Smooth muscle cell of trachea (primary cell): ENCODE results near the gene KLHDC8A. TPM values are rescaled to one million over a fixed set of nuclear protein-coding genes. Genes with fewer than 3 reads are reported as not detected.

Source experiments
- total RNA-seq: library from RNA; depleted of rRNA; stranded (reverse); fragments of >200 nt; gene quantifications from 2 replicates; pipeline ENCODE4 v1.2.1, GENCODE V29; 2014

Gene KLHDC8A
- total RNA-seq = not detected in 2 replicates

GRCh38 chr1:205356440-205357139 is at the start of gene KLHDC8A:
Gene KLHDC8A, minus strand, starts transcription at chr1:205356922. Its CDS starts 13,318 bp downstream, at chr1:205343604.

DNA sequence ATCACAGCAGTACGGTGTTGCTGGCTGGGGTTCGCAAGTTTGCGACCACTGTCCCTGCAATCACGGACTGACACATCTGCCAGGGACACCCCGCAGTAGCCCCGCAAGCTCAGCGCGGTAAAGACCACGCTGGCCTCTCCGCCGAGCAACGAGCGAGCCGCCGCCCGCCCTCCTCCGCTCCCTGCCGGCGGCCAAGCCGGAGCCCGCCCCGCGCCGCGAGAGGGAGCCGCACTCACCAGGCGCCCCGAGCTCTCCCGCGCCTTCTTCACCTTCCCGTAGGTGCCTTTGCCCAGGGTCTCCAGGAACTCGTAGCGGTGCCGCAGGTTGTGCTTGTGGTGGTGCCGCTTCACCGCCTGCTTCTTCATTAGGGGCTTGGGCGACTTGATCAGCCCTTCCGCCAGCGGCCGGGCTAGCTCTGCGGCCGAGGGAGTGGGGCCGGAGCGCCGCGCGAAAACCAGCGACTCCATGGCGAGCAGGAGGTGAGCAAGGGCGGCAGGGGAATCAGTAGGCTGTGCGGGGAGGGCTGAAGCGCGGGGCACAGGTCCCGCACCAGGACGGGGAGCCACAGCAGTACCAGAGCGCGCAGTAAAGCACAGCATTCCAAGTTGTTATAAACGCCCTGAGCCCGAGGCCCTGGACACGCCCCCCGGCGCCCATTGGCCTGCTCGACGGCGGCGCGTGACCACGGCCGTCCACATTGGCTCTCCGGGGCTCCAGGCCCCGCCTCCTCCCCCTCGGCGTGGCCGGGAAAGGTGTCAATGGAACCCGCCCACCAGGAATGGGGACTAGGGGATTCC is 35.4 kb downstream of the KLHDC8A start, which contains the start of gene NUAK2:
Gene NUAK2, minus strand, starts transcription at position 584 of the 797 bp plus-strand sequence. Its CDS starts 117 bp downstream, at position 467.

Other genes with a start within 250 kb of the KLHDC8A start
- gene RBBP5, start 234.9 kb downstream of the KLHDC8A start, total RNA-seq = 18.9 and 19.7 TPM in 2 replicates
- gene DSTYK, start 145.2 kb downstream of the KLHDC8A start, total RNA-seq = 35.2 and 38.4 TPM in 2 replicates
- 5.2 and 6.1 TPM in 2 replicates for gene TMCC2, start 129.0 kb downstream of the KLHDC8A start, total RNA-seq
- 0.87 and 2.8 TPM in 2 replicates for gene NUAK2, start 35.2 kb downstream of the KLHDC8A start, total RNA-seq
- gene LEMD1, start 65.1 kb upstream of the KLHDC8A start, total RNA-seq = not detected in 2 replicates
- gene BLACAT1, start 99.1 kb upstream of the KLHDC8A start, total RNA-seq = under 0.01 TPM in 1 of 2 replicates, not detected in the other
- gene CDK18, start 147.7 kb upstream of the KLHDC8A start, total RNA-seq = 1.3 TPM in 1 of 2 replicates, not detected in the other